ENCODE measurements around the gene NME7. TPM values are rescaled to one million over a fixed set of nuclear protein-coding genes. Genes with fewer than 3 reads are reported as not detected.

Gene NME7
- total RNA-seq, 1 experiment from 2014 or later: 13.2 TPM

- H3K79me2 ChIP-seq (ENCODE audit: insufficient read depth, low read length): peaks cover 2% of the 10 kb centered on the region; the same call in 1 of the 2 replicates
- no peak for DNase-seq
- TF ChIP-seq, protein P1, sequence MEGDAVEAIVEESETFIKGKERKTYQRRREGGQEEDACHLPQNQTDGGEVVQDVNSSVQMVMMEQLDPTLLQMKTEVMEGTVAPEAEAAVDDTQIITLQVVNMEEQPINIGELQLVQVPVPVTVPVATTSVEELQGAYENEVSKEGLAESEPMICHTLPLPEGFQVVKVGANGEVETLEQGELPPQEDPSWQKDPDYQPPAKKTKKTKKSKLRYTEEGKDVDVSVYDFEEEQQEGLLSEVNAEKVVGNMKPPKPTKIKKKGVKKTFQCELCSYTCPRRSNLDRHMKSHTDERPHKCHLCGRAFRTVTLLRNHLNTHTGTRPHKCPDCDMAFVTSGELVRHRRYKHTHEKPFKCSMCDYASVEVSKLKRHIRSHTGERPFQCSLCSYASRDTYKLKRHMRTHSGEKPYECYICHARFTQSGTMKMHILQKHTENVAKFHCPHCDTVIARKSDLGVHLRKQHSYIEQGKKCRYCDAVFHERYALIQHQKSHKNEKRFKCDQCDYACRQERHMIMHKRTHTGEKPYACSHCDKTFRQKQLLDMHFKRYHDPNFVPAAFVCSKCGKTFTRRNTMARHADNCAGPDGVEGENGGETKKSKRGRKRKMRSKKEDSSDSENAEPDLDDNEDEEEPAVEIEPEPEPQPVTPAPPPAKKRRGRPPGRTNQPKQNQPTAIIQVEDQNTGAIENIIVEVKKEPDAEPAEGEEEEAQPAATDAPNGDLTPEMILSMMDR (conservative IDR thresholded peaks at IDR 0.05): no peak
- H3K4ac ChIP-seq (ENCODE audit: low read depth, low read length): no peak overlapping the region
- WGBS (ENCODE audit: extremely low coverage, insufficient read length, low lambda C conversion rate): no CpG with 5 or more reads among the region's 1 CpG
- no peak overlapping the region for H4K5ac ChIP-seq (ENCODE audit: insufficient read length, low read depth, low read length)
- Mint-ChIP-seq H3K4me3 (no peak overlapping the region), H3K27me3 (ENCODE audit: low read depth) (no peaks in the 10 kb centered on the region), H3K36me3 (ENCODE audit: insufficient read depth in 1 of 3, low read depth in 3 of 3) (peaks cover 0 to 3% (median 0%) of the 10 kb centered on the region in 3 experiments; a peak in 3 of 7 replicates), H3K4me1 (no peaks in the 10 kb centered on the region), H3K9me3 (peaks cover 0 to 4% of the 10 kb centered on the region in 2 experiments; a peak in 2 of 5 replicates), H3K27ac (no peak overlapping the region)
- H3K9me3 ChIP-seq (ENCODE audit: control insufficient read depth, low read depth, low read length): no peaks in the 10 kb centered on the region
- no peak overlapping the region for H4K8ac ChIP-seq (replicated peaks; ENCODE audit: insufficient read length, low read depth, low read length)
- no peak overlapping the region for H2BK5ac ChIP-seq (ENCODE audit: insufficient read length, low read length)
- no peak overlapping the region for H3K27ac ChIP-seq (ENCODE audit: insufficient read length, low read depth, low read length)
- H3K27me3 ChIP-seq (ENCODE audit: insufficient read depth, low read length): no peaks in the 10 kb centered on the region
- H3K56ac ChIP-seq (ENCODE audit: insufficient read length, low read depth, low read length): no peak overlapping the region
- no peaks in the 10 kb centered on the region for H3K23me2 ChIP-seq (ENCODE audit: insufficient read length, low read depth, low read length, poor library complexity, severe bottlenecking)
- H2AFZ ChIP-seq (ENCODE audit: low read length): no peak overlapping the region
- H2AK5ac ChIP-seq (ENCODE audit: insufficient read length, low read length): no peak overlapping the region
- H3K23ac ChIP-seq (ENCODE audit: insufficient read length, low read depth, low read length): no peak overlapping the region
- no peak overlapping the region for H2BK120ac ChIP-seq (ENCODE audit: low read depth, low read length, poor library complexity, severe bottlenecking)
- no peaks in the 10 kb centered on the region for H4K20me1 ChIP-seq (ENCODE audit: control insufficient read depth, insufficient read depth, insufficient read length)
- H3K14ac ChIP-seq (ENCODE audit: insufficient read depth, low read length): no peak overlapping the region
- no peak overlapping the region for H3K18ac ChIP-seq (ENCODE audit: insufficient read length, low read depth, low read length)
- no peak overlapping the region for H3K9ac ChIP-seq (ENCODE audit: extremely low read depth, insufficient read length, low read length)
- no peak overlapping the region for H2BK20ac ChIP-seq (ENCODE audit: low read depth, low read length, poor library complexity, severe bottlenecking)
- H4K91ac ChIP-seq (ENCODE audit: insufficient read length, low read depth, low read length): no peak overlapping the region
- no peak overlapping the region for H2BK12ac ChIP-seq (ENCODE audit: insufficient read length, low read depth, low read length)
- no peaks in the 10 kb centered on the region for H3K4me1 ChIP-seq (ENCODE audit: insufficient read depth, low read length)
- H3K79me1 ChIP-seq (ENCODE audit: insufficient read depth, low read depth, low read length, poor library complexity, severe bottlenecking): no peaks in the 10 kb centered on the region
- H3K4me2 ChIP-seq (ENCODE audit: insufficient read depth, insufficient read length, low read length): no peak overlapping the region
- H2BK15ac ChIP-seq (ENCODE audit: low read depth, low read length): no peak overlapping the region
- no peak overlapping the region for H3T11ph ChIP-seq (ENCODE audit: low read length)
Measured at GRCh38 chr1:169360415-169360814, 7.2 kb downstream of the NME7 start.

Data from H9 (cell line).